ENCODE data around the gene HSD3B7.

- TF ChIP-seq POLR2AphosphoS5 (IDR thresholded peaks at IDR 0.05; ENCODE audit: low read depth, low read length) (no peak), TAF1 (IDR thresholded peaks at IDR 0.05; ENCODE audit: borderline replicate concordance, insufficient read depth, low read length) (no peak), SIN3A (IDR thresholded peaks at IDR 0.05; ENCODE audit: borderline replicate concordance, insufficient read depth, low read length) (no peak), REST (IDR thresholded peaks at IDR 0.05; ENCODE audit: insufficient read depth in 1 of 2, low read depth in 2 of 2, low read length in 2 of 2) (no peak)
These were observed 23.5 kb downstream of the HSD3B7 start for GRCh38 chr16:31008551-31008950.

Measured in PFSK-1 (cell line).